HG03108 (cell line): Measurements from ENCODE around the gene SPTBN4.
"Not testable (repeated sequence)": the region's sequence is repeated elsewhere in the genome, so short reads cannot be mapped to it uniquely, and the experiment has no call there.

Experiments
- ATAC-seq: cut with Tn5 transposase; IDR thresholded peaks from one replicate; pipeline ENCODE4 v1.9.1; 2021; ENCODE audit warnings: moderate library complexity; ENCODE audit not compliant: unreplicated experiment

The SPTBN4 gene

GRCh38 chr19:40502647-40503319, 36.0 kb downstream of the SPTBN4 start:
- ATAC-seq, result no peak

- no peak for ATAC-seq
Observed at GRCh38 chr19:40503320-40503695, 36.5 kb downstream of the SPTBN4 start.

- ATAC-seq, result no peak
Observed at GRCh38 chr19:40506099-40506498, 39.3 kb downstream of the SPTBN4 start.

- no peak for ATAC-seq
Observed at GRCh38 chr19:40507892-40508291, 41.1 kb downstream of the SPTBN4 start.

GRCh38 chr19:40508739-40509260, 42.0 kb downstream of the SPTBN4 start:
- ATAC-seq, result no peak

GRCh38 chr19:40510526-40511115, 43.8 kb downstream of the SPTBN4 start:
- ATAC-seq, result no peak

- no peak for ATAC-seq
Observed at GRCh38 chr19:40511487-40511886, 44.7 kb downstream of the SPTBN4 start.

GRCh38 chr19:40512110-40512472, 45.3 kb downstream of the SPTBN4 start:
- no peak for ATAC-seq

- ATAC-seq, result no peak
Observed at GRCh38 chr19:40512473-40513344, 45.9 kb downstream of the SPTBN4 start.

GRCh38 chr19:40513345-40513678, 46.5 kb downstream of the SPTBN4 start:
- ATAC-seq, result no peak

- ATAC-seq, result no peak
Observed at GRCh38 chr19:40513741-40514315, 47.0 kb downstream of the SPTBN4 start.

GRCh38 chr19:40517248-40517647, 50.4 kb downstream of the SPTBN4 start:
- ATAC-seq, result no peak

GRCh38 chr19:40519352-40520322, 52.8 kb downstream of the SPTBN4 start:
- ATAC-seq, result no peak

GRCh38 chr19:40521276-40521675, 54.5 kb downstream of the SPTBN4 start:
- ATAC-seq, result no peak

- ATAC-seq, result not testable (repeated sequence)
Observed at GRCh38 chr19:40521900-40522299, 55.1 kb downstream of the SPTBN4 start.

- ATAC-seq, result no peak
Observed at GRCh38 chr19:40523322-40524047, 56.7 kb downstream of the SPTBN4 start.

- no peak for ATAC-seq
Observed at GRCh38 chr19:40524133-40524549, 57.3 kb downstream of the SPTBN4 start.

- no peak for ATAC-seq
Observed at GRCh38 chr19:40524655-40525054, 57.9 kb downstream of the SPTBN4 start.

GRCh38 chr19:40525234-40526051, 58.6 kb downstream of the SPTBN4 start:
- ATAC-seq, result no peak
